HPDE6-E6E7 (cell line): ENCODE results near the gene SLC2A4RG.
A peak's percentile ranks its signal among the peaks of the same experiment; 100 is the strongest.

ENCODE experiments used
- DNase-seq: peaks from one replicate; pipeline ENCODE4 v3.0.0; 2011; ENCODE audit warnings: missing footprints; ENCODE audit errors: extremely low spot score

Gene SLC2A4RG

GRCh38 chr20:63752411-63753101, 13.0 kb downstream of the SLC2A4RG start:
- DNase-seq = no peak

- DNase-seq = no peak
Observed at GRCh38 chr20:63753381-63753780, 13.8 kb downstream of the SLC2A4RG start.

- no peak for DNase-seq
Observed at GRCh38 chr20:63754008-63754407, 14.4 kb downstream of the SLC2A4RG start.

GRCh38 chr20:63755933-63756647, 16.5 kb downstream of the SLC2A4RG start:
- no peak for DNase-seq

- no peak for DNase-seq
Observed at GRCh38 chr20:63756648-63756991, 17.0 kb downstream of the SLC2A4RG start.

GRCh38 chr20:63758152-63758551, 18.6 kb downstream of the SLC2A4RG start:
- no peak for DNase-seq

GRCh38 chr20:63759377-63759901, 19.9 kb downstream of the SLC2A4RG start:
- DNase-seq = no peak

GRCh38 chr20:63765082-63765873, 25.7 kb downstream of the SLC2A4RG start:
- DNase-seq = no peak

GRCh38 chr20:63765902-63766301, 26.3 kb downstream of the SLC2A4RG start:
- no peak for DNase-seq

GRCh38 chr20:63766695-63767426, 27.3 kb downstream of the SLC2A4RG start:
- no peak for DNase-seq

- no peak for DNase-seq
Observed at GRCh38 chr20:63767456-63767855, 27.9 kb downstream of the SLC2A4RG start.

- no peak for DNase-seq
Observed at GRCh38 chr20:63767886-63768285, 28.3 kb downstream of the SLC2A4RG start.

GRCh38 chr20:63768591-63769515, 29.3 kb downstream of the SLC2A4RG start:
- DNase-seq = no peak

GRCh38 chr20:63769891-63770474, 30.4 kb downstream of the SLC2A4RG start:
- DNase-seq = no peak

- DNase-seq = no peak
Observed at GRCh38 chr20:63771046-63771707, 31.6 kb downstream of the SLC2A4RG start.

- peak; percentile 76 for DNase-seq
Observed at GRCh38 chr20:63772781-63773518, 33.4 kb downstream of the SLC2A4RG start.

- no peak for DNase-seq
Observed at GRCh38 chr20:63773571-63774241, 34.1 kb downstream of the SLC2A4RG start.

GRCh38 chr20:63774306-63774705, 34.7 kb downstream of the SLC2A4RG start:
- DNase-seq = no peak
